ENCODE data around the gene EID1. TPM values are rescaled to one million over a fixed set of nuclear protein-coding genes. Genes with fewer than 3 reads are reported as not detected.
"Not testable (repeated sequence)": the region's sequence is repeated elsewhere in the genome, so short reads cannot be mapped to it uniquely, and the experiment has no call there.

The EID1 gene
- total RNA-seq, 2 experiments from 2014 or later, result 84.8 to 85.0 TPM

GRCh38 chr15:48904758-48905157 lies 26.8 kb downstream of the EID1 start:
- no peak overlapping the region for H3K27ac Mint-ChIP-seq
- POLR2A ChIA-PET, result no interaction called here
- H3K27me3 Mint-ChIP-seq, result no peaks in the 10 kb centered on the region
- no peaks in the 10 kb centered on the region for H3K9me3 Mint-ChIP-seq
- no peak overlapping the region for H3K4me3 Mint-ChIP-seq
- no peaks in the 10 kb centered on the region for H3K36me3 Mint-ChIP-seq
- H3K4me1 Mint-ChIP-seq, result no peaks in the 10 kb centered on the region
- no peak for ATAC-seq (ENCODE audit: low read depth)
- no peak for DNase-seq

GRCh38 chr15:48905216-48905615 lies 27.3 kb downstream of the EID1 start:
- Mint-ChIP-seq H3K27ac (no peak overlapping the region), H3K4me3 (no peak overlapping the region), H3K9me3 (no peaks in the 10 kb centered on the region), H3K4me1 (no peaks in the 10 kb centered on the region), H3K36me3 (no peaks in the 10 kb centered on the region), H3K27me3 (no peaks in the 10 kb centered on the region)
- POLR2A ChIA-PET, result no interaction called here
- DNase-seq, result no peak
- ATAC-seq (ENCODE audit: low read depth), result no peak

GRCh38 chr15:48905847-48906246 lies 27.9 kb downstream of the EID1 start:
- no peaks in the 10 kb centered on the region for H3K36me3 Mint-ChIP-seq
- no peak for ATAC-seq (ENCODE audit: low read depth)
- no peaks in the 10 kb centered on the region for H3K27me3 Mint-ChIP-seq

GRCh38 chr15:48909313-48909712 lies 31.4 kb downstream of the EID1 start:
- POLR2A ChIA-PET; H3K4me1 Mint-ChIP-seq; H3K36me3 Mint-ChIP-seq; H3K27me3 Mint-ChIP-seq; H3K9me3 Mint-ChIP-seq; ATAC-seq (ENCODE audit: low read depth); H3K4me3 Mint-ChIP-seq; H3K27ac Mint-ChIP-seq; DNase-seq: not testable (repeated sequence)

More at GRCh38 chr15:48905847-48906246, 27.9 kb downstream of the EID1 start:
- POLR2A ChIA-PET, result no interaction called here
- no peak overlapping the region for H3K4me3 Mint-ChIP-seq
- DNase-seq, result no peak
- H3K4me1 Mint-ChIP-seq, result peaks cover 2% of the 10 kb centered on the region
- H3K27ac Mint-ChIP-seq, result no peak overlapping the region
- H3K9me3 Mint-ChIP-seq, result peaks cover 1% of the 10 kb centered on the region

GRCh38 chr15:48910554-48910953 lies 32.6 kb downstream of the EID1 start:
- H3K4me3 Mint-ChIP-seq; H3K36me3 Mint-ChIP-seq; DNase-seq; ATAC-seq (ENCODE audit: low read depth); H3K9me3 Mint-ChIP-seq; POLR2A ChIA-PET; H3K4me1 Mint-ChIP-seq; H3K27ac Mint-ChIP-seq: not testable (repeated sequence)
- peaks cover 11% of the 10 kb centered on the region for H3K27me3 Mint-ChIP-seq

GRCh38 chr15:48913141-48913540 lies 35.2 kb downstream of the EID1 start:
- Mint-ChIP-seq H3K27me3 (peaks cover 21% of the 10 kb centered on the region), H3K4me1 (peaks cover 6% of the 10 kb centered on the region), H3K4me3 (no peak overlapping the region), H3K9me3 (peaks cover 3% of the 10 kb centered on the region), H3K27ac (no peak overlapping the region), H3K36me3 (no peaks in the 10 kb centered on the region)
- DNase-seq (no peak), ATAC-seq (ENCODE audit: low read depth) (no peak)
- POLR2A ChIA-PET, result interaction anchor here (1.5 kb wide), 1 partner anchor 35 kb away, joined by 4 read pairs; the partner anchor contains the start of gene EID1

GRCh38 chr15:48914717-48915116 lies 36.8 kb downstream of the EID1 start:
- Mint-ChIP-seq H3K4me1 (peaks cover 6% of the 10 kb centered on the region), H3K27ac (no peak overlapping the region), H3K36me3 (no peaks in the 10 kb centered on the region), H3K4me3 (no peak overlapping the region), H3K27me3 (peaks cover 23% of the 10 kb centered on the region), H3K9me3 (peaks cover 6% of the 10 kb centered on the region)
- POLR2A ChIA-PET, result no interaction called here
- ATAC-seq (ENCODE audit: low read depth) (no peak), DNase-seq (no peak)

- Mint-ChIP-seq H3K4me1 (peaks cover 4% of the 10 kb centered on the region), H3K36me3 (no peaks in the 10 kb centered on the region), H3K27me3 (peaks cover 26% of the 10 kb centered on the region), H3K9me3 (peaks cover 5% of the 10 kb centered on the region), H3K4me3 (no peak overlapping the region), H3K27ac (no peak overlapping the region)
- DNase-seq (no peak), ATAC-seq (ENCODE audit: low read depth) (no peak)
- POLR2A ChIA-PET, result no interaction called here
Observed at GRCh38 chr15:48915861-48916260, 37.9 kb downstream of the EID1 start.

- ATAC-seq (ENCODE audit: low read depth) (no peak), DNase-seq (no peak)
- peaks cover 23% of the 10 kb centered on the region for H3K27me3 Mint-ChIP-seq
- no peak overlapping the region for H3K27ac Mint-ChIP-seq
- POLR2A ChIA-PET, result no interaction called here
- peaks cover 5% of the 10 kb centered on the region for H3K9me3 Mint-ChIP-seq
- H3K36me3 Mint-ChIP-seq, result no peaks in the 10 kb centered on the region
- H3K4me3 Mint-ChIP-seq, result no peak overlapping the region
- peaks cover 4% of the 10 kb centered on the region for H3K4me1 Mint-ChIP-seq
Observed at GRCh38 chr15:48916721-48917120, 38.8 kb downstream of the EID1 start.

GRCh38 chr15:48922046-48922445 lies 44.1 kb downstream of the EID1 start:
- ATAC-seq (ENCODE audit: low read depth), result no peak
- peaks cover 11% of the 10 kb centered on the region for H3K4me1 Mint-ChIP-seq
- H3K27ac Mint-ChIP-seq, result no peak overlapping the region

GRCh38 chr15:48924528-48925393 lies 46.8 kb downstream of the EID1 start:
- ATAC-seq (ENCODE audit: low read depth) (no peak), DNase-seq (no peak)
- Mint-ChIP-seq H3K4me1 (peaks cover 19% of the 10 kb centered on the region), H3K27ac (no peak overlapping the region), H3K27me3 (peaks cover 8% of the 10 kb centered on the region), H3K4me3 (no peak overlapping the region), H3K9me3 (peaks cover 3% of the 10 kb centered on the region), H3K36me3 (no peaks in the 10 kb centered on the region)
- POLR2A ChIA-PET, result no interaction called here

More at GRCh38 chr15:48922046-48922445, 44.1 kb downstream of the EID1 start:
- no peaks in the 10 kb centered on the region for H3K36me3 Mint-ChIP-seq
- peaks cover 6% of the 10 kb centered on the region for H3K9me3 Mint-ChIP-seq
- peaks cover 18% of the 10 kb centered on the region for H3K27me3 Mint-ChIP-seq
- no peak for DNase-seq
- POLR2A ChIA-PET, result no interaction called here
- no peak overlapping the region for H3K4me3 Mint-ChIP-seq

GRCh38 chr15:48925714-48926223 lies 47.8 kb downstream of the EID1 start:
- Mint-ChIP-seq H3K9me3 (peaks cover 3% of the 10 kb centered on the region), H3K27ac (peak overlapping the region; percentile 10), H3K27me3 (peaks cover 6% of the 10 kb centered on the region), H3K4me1 (peaks cover 19% of the 10 kb centered on the region), H3K4me3 (no peak overlapping the region), H3K36me3 (no peaks in the 10 kb centered on the region)
- ATAC-seq (ENCODE audit: low read depth) (peak; percentile 22), DNase-seq (no peak)
- POLR2A ChIA-PET, result no interaction called here

- DNase-seq (no peak), ATAC-seq (ENCODE audit: low read depth) (peak; percentile 50)
- no peak overlapping the region for H3K27ac Mint-ChIP-seq
- peaks cover 10% of the 10 kb centered on the region for H3K27me3 Mint-ChIP-seq
- POLR2A ChIA-PET, result interaction anchor here (1.6 kb wide), 1 partner anchor 51 kb away, joined by 3 read pairs; the partner anchor contains the start of gene EID1
- no peaks in the 10 kb centered on the region for H3K36me3 Mint-ChIP-seq
- no peak overlapping the region for H3K4me3 Mint-ChIP-seq
- peaks cover 3% of the 10 kb centered on the region for H3K9me3 Mint-ChIP-seq
- peaks cover 21% of the 10 kb centered on the region for H3K4me1 Mint-ChIP-seq
Observed at GRCh38 chr15:48928877-48929538, 51.1 kb downstream of the EID1 start.

GRCh38 chr15:48929661-48930060 lies 51.7 kb downstream of the EID1 start:
- Mint-ChIP-seq H3K4me1 (peaks cover 21% of the 10 kb centered on the region), H3K27me3 (peaks cover 12% of the 10 kb centered on the region), H3K9me3 (peaks cover 3% of the 10 kb centered on the region), H3K36me3 (no peaks in the 10 kb centered on the region), H3K4me3 (no peak overlapping the region), H3K27ac (no peak overlapping the region)
- ATAC-seq (ENCODE audit: low read depth), result no peak
- DNase-seq, result no peak
- POLR2A ChIA-PET, result no interaction called here
